HepG2 (cell line): ENCODE results near the gene FRAS1.
"Not testable (repeated sequence)": the region's sequence is repeated elsewhere in the genome, so short reads cannot be mapped to it uniquely, and the experiment has no call there.

ENCODE experiments used
- HBP1 ChIP-seq: IDR thresholded peaks from 2 replicates; pipeline ENCODE4 v1.6.1; 2016; ENCODE audit warnings: low read depth, control low read depth
- HOMEZ ChIP-seq: IDR thresholded peaks from 2 replicates; pipeline ENCODE4 v1.6.1; 2016; ENCODE audit warnings: low read depth
- MLX ChIP-seq: IDR thresholded peaks from 2 replicates; pipeline ENCODE4 v1.6.1; 2016
- MTERF4 ChIP-seq: sonication (generic); formaldehyde crosslinking; IDR thresholded peaks from 2 replicates; pipeline ENCODE4 v1.8.0; 2023; ENCODE audit warnings: mild to moderate bottlenecking, missing genetic modification reagents
- SMC3 ChIP-seq: IDR thresholded peaks from 2 replicates; pipeline ENCODE4 v1.6.1; 2011; ENCODE audit warnings: low read length, improper control_type of control experiment
- SRF ChIP-seq: IDR thresholded peaks from 2 replicates; pipeline ENCODE4 v1.6.1; 2011; ENCODE audit warnings: mild to moderate bottlenecking, low read depth, low read length, moderate library complexity
- ZNF274 ChIP-seq: sonication (generic); formaldehyde crosslinking; IDR thresholded peaks from 2 replicates; pipeline ENCODE4 v1.5.1; 2020; ENCODE audit warnings: mild to moderate bottlenecking, missing genetic modification reagents

GRCh38 chr4:78011003-78011402 lies 46.1 kb upstream of the FRAS1 start:
- not testable (repeated sequence) for TF ChIP-seq SMC3; ZNF274 (CRISPR knock-in tag); MLX (CRISPR knock-in tag); MTERF4; HOMEZ (CRISPR knock-in tag); HBP1 (CRISPR knock-in tag); SRF
